Measurements from ENCODE around the gene SH3TC2. TPM values are rescaled to one million over a fixed set of nuclear protein-coding genes. Genes with fewer than 3 reads are reported as not detected.

SH3TC2 gene
- total and polyA plus RNA-seq, 2 of the 4 experiments (the other 2 are of a cell fraction), result 3.4 to 7.9 TPM

GRCh38 chr5:149072376-149072775, 9.5 kb upstream of the SH3TC2 start:
- CTCF ChIA-PET, result no interaction called here

More at GRCh38 chr5:149072376-149072775, 9.5 kb upstream of the SH3TC2 start:
- Histone ChIP-seq H2BK20ac (ENCODE audit: low read depth, low read length) (no peak overlapping the region), H4K91ac (ENCODE audit: insufficient read depth, low read depth, low read length) (no peak overlapping the region), H3K9ac (ENCODE audit: low read depth, low read length) (no peak overlapping the region), H3K14ac (replicated peaks; ENCODE audit: low read depth, low read length) (no peak overlapping the region), H3K27me3 (ENCODE audit: control insufficient read depth, insufficient read depth, low read length) (no peaks in the 10 kb centered on the region), H3K4me3 (ENCODE audit: insufficient read depth, low read depth, low read length) (no peak overlapping the region), H3K27ac (ENCODE audit: insufficient read depth, low read length) (no peak overlapping the region), H2AK5ac (ENCODE audit: low read depth, low read length) (no peak overlapping the region), H2BK120ac (ENCODE audit: low read depth, low read length) (no peak overlapping the region), H3K56ac (ENCODE audit: extremely low read depth, insufficient read depth, low read length) (no peak overlapping the region), H2AK9ac (replicated peaks; ENCODE audit: low read depth, low read length, poor library complexity) (no peak overlapping the region), H3K4ac (ENCODE audit: low read depth, low read length) (no peak overlapping the region), H4K20me1 (ENCODE audit: insufficient read depth, low read length) (no peaks in the 10 kb centered on the region), H2BK15ac (ENCODE audit: low read depth, low read length) (no peak overlapping the region), H3K36me3 (ENCODE audit: control insufficient read depth, insufficient read depth, low read length) (no peaks in the 10 kb centered on the region), H2BK5ac (ENCODE audit: low read depth, low read length, poor library complexity, severe bottlenecking) (no peak overlapping the region), H4K5ac (ENCODE audit: low read depth, low read length) (no peak overlapping the region), H4K8ac (ENCODE audit: low read depth in 2 of 2, low read length in 2 of 2) (no peak overlapping the region), H3K4me1 (ENCODE audit: control insufficient read depth, insufficient read depth, low read length) (0 out of 2 replicates have a peak, but pooled peaks cover 2% of the 10 kb centered on the region), H3K18ac (ENCODE audit: low read depth, low read length) (no peak overlapping the region), H2AFZ (replicated peaks; ENCODE audit: low read length, poor library complexity) (no peak overlapping the region), H3K9me1 (ENCODE audit: insufficient read depth, low read length) (no peaks in the 10 kb centered on the region), H3K9me3 (ENCODE audit: control insufficient read depth, insufficient read depth, low read length) (no peaks in the 10 kb centered on the region), H3K79me1 (ENCODE audit: low read depth in 1 of 2, low read length in 2 of 2) (no peaks in the 10 kb centered on the region), H3K23ac (ENCODE audit: low read depth, low read length) (no peak overlapping the region), H3K4me2 (ENCODE audit: low read depth, low read length) (no peak overlapping the region)
- dilution Hi-C loops (cut with HindIII; ENCODE audit: low sequenced_read_pairs, unreplicated experiment) (no loop called here), intact Hi-C loops (cut with micrococcal nuclease) (no loop called here), in situ Hi-C loops (cut with MboI; ENCODE audit: low sequenced_read_pairs) (no loop called here)
- ATAC-seq (ENCODE audit: low read depth) (no peak), DNase-seq (no peak)
- TF ChIP-seq CTCF (conservative IDR thresholded peaks at IDR 0.05; ENCODE audit: low read depth, low read length) (no peak), MAFK (IDR thresholded peaks at IDR 0.05; ENCODE audit: low read depth, low read length) (no peak), POLR2A (IDR thresholded peaks at IDR 0.05; ENCODE audit: low read depth, low read length) (no peak), RFX5 (IDR thresholded peaks at IDR 0.05; ENCODE audit: low read depth, low read length) (no peak), RCOR1 (IDR thresholded peaks at IDR 0.05; ENCODE audit: insufficient replicate concordance, low read length) (no peak), RAD21 (IDR thresholded peaks at IDR 0.05; ENCODE audit: low read length) (no peak), BHLHE40 (IDR thresholded peaks at IDR 0.05; ENCODE audit: low read depth, low read length) (no peak)
- POLR2A ChIA-PET (ENCODE audit: unreplicated experiment), result no interaction called here
- WGBS, 2 experiments (ENCODE audit: extremely low coverage in 2 of 2, insufficient read length in 1 of 2), result no CpG with 5 or more reads among the region's 1 CpG
- no TSS peak for BruUV-seq (replicated peaks)

Data from IMR-90 (cell line).